Measurements from ENCODE around the gene GDI1.

Gene GDI1

DNA sequence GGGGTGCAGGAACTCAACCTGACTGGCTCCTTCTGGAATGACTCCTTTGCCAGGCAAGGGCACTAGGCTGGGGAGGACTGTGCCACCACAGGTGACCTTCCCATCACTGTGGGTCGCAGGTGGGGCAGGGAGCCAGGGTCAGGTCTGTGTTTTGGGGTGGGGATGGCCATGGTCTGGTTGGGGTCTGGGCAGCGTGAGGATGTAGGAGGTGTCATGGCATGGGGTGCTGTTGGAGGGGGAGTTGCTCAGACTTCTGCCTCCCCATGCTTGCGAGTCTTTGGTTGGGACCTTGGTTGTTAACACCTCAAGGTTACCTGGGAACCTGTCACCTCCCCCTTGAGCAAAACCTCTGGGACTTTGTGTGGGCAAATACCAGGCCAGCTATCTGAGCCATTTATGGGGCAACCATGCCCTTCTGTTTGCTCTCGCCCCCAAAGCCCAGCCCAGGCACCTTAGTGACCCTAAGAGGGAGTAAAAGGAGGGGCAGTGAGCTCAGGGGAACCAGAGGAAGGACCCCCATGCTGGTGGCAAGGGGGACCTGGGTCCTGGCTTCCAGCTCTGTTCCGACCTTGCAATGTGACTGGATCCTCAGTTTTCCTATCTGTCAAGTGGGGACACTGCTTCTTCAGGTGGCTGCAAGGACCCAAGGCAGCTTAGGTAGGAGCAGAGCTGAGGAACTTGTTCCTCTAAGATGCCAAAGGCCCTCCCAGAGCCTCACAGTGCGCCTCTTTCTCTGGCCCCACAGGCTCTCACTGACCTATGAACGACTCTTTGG is 2.4 kb upstream of the GDI1 start:
- DNase-seq: no peak
- in situ Hi-C loops (cut with MboI; ENCODE audit: low pct_unique_long_range_greater_than_20kb, low sequenced_read_pairs): no loop called here

DNA sequence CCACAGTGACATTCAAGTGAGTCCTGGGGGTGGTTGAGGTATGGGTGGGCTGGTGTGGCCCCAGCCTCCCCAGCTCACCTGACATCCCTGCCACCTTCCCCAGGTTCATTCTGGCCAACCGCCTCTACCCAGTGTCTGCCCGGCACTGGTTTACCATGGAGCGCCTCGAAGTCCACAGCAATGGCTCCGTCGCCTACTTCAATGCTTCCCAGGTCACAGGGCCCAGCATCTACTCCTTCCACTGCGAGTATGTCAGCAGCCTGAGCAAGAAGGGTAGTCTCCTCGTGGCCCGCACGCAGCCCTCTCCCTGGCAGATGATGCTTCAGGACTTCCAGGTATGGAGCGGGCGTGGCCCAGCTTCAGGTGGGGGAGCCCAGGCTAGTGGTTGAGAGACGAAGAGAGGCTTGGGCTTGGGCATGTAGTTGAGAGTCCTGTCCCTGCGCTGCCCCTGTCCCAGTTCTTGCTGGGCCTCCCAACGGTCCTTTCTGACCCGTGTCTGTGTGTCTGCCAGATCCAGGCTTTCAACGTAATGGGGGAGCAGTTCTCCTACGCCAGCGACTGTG is 1.7 kb upstream of the GDI1 start:
- DNase-seq: no peak
- in situ Hi-C loops (cut with MboI; ENCODE audit: low pct_unique_long_range_greater_than_20kb, low sequenced_read_pairs): no loop called here

DNA sequence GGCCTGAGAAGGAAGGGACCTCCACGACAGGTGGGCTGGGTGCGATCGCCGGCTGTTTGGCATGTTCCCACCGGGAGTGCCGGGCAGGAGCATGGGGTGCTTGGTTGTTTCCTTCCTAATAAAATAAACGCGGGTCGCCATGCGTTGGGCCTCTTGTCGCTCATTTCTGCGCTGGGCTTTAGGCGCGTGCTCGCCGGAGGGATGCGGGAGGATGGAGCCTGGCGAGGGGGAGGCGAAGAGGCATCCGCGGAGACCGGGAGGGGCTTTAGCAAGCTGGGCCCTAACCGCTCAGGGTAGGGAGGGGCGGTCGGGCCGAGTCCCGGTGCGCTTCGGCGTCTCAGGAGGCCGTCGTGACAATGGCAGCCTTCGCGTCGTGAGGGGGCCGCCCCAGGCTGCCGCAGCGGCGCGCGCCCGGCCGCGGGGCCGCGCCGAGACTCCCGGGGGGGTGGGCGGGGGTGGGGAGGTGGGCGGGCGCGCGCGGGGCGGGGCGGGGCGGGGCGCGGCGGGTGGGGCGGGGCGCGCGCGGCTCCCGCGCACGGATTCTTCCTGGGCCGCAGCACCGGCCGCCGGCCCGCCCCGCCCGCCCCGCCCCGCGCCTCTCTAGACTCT is 476 bp upstream of the GDI1 start:
- in situ Hi-C loops (cut with MboI; ENCODE audit: low pct_unique_long_range_greater_than_20kb, low sequenced_read_pairs): no loop called here
- DNase-seq: no peak

DNA sequence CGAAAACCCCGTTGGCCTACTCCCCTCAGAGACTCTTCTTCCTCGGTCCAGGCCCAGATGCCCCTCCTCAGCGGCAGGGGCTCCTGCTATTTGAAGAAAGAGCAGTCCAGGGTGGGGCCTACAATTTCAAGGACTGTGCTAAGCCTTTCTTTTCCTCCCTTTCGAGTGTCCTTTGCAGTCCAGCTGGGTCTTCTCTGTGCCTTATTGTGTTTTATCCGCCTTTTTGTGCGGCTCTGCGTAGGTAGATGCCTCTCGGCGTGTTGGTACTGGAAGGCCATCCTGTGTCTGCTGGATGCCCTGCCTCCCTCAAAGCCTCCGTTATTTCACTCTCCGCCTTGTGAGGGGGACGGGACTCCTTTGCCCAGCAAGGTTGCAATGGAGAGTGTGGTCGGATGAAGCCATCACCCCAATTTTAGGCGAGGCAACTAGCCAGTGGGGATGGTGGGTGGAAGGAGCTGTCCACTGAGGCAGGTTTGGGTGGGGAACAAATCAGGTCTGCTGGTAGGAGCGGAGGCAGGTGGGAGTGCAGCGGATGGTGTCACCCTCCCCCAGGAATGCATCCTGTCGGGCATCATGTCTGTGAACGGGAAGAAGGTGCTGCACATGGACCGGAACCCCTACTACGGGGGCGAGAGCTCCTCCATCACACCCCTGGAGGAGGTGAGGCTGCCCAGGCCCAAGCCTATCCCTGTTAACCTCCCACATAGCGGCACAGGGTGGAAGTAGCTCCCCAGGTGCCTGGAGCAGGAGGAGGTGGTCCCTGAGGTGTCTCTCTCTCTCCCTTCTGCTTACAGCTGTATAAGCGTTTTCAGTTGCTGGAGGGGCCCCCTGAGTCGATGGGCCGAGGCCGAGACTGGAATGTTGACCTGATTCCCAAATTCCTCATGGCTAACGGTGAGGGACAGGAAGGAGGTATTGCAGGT is 1.3 kb downstream of the GDI1 start:
- no peak for DNase-seq
- in situ Hi-C loops (cut with MboI; ENCODE audit: low pct_unique_long_range_greater_than_20kb, low sequenced_read_pairs): no loop called here

DNA sequence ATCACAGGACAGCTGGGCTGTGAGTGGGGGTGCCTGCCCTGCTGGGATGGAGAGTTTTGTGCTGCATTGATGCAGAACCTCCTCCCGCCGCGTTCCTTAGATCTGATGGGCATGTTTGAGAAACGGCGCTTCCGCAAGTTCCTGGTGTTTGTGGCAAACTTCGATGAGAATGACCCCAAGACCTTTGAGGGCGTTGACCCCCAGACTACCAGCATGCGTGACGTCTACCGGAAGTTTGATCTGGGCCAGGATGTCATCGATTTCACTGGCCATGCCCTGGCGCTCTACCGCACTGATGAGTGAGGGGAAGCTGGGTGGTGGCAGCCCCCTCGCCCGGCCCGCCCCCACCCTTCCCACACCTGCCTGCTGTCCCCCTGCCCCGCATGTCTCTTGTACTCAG is 2.9 kb downstream of the GDI1 start:
- no peak for DNase-seq
- in situ Hi-C loops (cut with MboI; ENCODE audit: low pct_unique_long_range_greater_than_20kb, low sequenced_read_pairs): no loop called here

DNA sequence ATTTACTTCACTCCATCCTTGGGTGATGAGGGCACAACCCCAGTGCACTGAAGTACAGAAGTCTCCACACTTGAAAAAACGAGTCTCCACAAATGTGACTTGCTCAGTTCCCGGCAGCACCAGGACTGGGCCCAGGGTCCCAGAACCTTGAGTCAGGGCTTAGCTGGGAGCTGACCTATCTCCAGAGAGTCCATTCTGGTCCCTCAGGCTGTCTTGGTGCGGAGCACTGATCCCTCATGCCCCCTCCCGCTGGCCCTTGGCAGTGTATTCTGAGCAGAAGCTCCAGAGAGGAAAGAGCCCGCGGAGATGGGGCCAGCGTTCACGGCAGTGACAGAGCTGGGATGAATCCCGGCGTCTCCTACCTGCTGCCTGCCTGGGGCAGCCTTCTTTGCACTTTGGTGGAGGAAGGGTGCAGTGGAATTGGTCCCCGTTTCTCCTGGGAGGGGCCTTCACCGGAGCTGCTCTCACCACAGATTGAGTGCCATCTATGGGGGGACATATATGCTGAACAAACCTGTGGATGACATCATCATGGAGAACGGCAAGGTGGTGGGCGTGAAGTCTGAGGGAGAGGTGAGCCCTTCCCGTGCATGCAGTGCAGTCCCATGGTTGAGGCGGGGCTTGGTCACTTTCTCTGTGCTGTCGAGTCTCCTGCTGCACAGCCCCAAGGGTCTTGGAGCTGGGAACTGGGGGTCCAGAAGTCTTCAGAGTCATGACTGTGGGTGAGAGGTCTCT is 3.8 kb downstream of the GDI1 start:
- in situ Hi-C loops (cut with MboI; ENCODE audit: low pct_unique_long_range_greater_than_20kb, low sequenced_read_pairs): no loop called here
- DNase-seq: no peak

DNA sequence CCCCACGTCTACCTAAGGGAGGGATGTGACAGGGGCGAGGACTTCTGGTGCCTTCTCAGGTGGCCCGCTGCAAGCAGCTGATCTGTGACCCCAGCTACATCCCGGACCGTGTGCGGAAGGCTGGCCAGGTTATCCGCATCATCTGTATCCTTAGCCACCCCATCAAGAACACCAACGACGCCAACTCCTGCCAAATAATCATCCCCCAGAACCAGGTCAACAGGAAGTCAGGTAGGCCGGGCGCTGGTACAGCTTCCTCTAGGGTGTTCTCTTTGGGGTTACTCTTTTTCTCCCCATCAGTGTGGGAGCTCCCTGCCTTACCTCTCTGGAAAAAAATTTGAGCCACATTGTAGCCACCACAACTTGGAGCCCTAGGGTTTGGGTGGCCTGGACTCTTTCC is 4.6 kb downstream of the GDI1 start:
- no peak for DNase-seq
- in situ Hi-C loops (cut with MboI; ENCODE audit: low pct_unique_long_range_greater_than_20kb, low sequenced_read_pairs): no loop called here

DNA sequence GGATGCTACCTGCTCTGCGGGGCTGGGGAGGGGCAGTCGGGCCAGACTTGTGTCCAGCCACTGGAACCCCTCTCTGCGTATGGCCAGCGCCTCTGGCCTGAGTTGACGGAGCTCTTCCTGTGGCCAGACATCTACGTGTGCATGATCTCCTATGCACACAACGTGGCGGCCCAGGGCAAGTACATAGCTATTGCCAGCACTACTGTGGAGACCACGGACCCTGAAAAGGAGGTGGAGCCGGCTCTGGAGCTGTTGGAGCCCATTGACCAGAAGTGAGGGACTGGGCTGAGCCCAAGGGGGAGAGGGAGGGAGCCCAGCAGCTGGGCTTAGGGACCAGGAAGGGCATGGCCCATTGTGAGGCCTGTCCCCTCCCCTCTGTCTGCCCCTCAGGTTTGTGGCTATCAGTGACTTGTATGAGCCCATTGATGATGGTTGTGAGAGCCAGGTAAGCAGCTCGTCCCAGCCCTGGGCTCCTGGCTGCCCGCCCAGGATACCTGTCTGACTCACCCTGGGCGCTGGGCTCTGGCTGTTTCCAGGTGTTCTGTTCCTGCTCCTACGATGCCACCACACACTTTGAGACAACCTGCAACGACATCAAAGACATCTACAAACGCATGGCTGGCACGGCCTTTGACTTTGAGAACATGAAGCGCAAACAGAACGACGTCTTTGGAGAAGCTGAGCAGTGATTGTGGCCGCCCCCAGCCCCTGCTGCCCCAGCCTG is 5.2 kb downstream of the GDI1 start:
- in situ Hi-C loops (cut with MboI; ENCODE audit: low pct_unique_long_range_greater_than_20kb, low sequenced_read_pairs): no loop called here
- DNase-seq: no peak

DNA sequence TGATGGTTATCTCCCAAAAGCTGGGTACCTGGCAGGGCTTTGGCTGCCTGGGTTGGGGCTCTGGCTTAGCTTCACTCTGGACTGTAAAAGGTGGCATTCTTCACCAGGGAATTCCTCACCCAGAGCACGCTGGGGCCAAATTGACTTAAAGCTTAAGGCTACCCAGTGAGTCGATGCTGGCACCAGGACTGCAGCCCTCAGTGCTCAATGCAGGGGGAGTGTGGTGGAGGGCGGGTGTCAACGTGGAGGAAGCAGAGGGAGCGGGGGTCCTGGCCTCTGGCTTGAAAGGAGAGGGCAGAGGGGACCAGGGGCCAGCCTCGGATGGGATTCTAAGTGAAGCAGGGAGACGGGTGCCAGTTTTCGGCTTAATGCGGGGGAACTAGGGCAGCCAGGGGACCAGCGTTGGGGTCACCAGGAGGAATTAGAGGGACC is 6.5 kb downstream of the GDI1 start:
- no peak for DNase-seq
- in situ Hi-C loops (cut with MboI; ENCODE audit: low pct_unique_long_range_greater_than_20kb, low sequenced_read_pairs): no loop called here

DNA sequence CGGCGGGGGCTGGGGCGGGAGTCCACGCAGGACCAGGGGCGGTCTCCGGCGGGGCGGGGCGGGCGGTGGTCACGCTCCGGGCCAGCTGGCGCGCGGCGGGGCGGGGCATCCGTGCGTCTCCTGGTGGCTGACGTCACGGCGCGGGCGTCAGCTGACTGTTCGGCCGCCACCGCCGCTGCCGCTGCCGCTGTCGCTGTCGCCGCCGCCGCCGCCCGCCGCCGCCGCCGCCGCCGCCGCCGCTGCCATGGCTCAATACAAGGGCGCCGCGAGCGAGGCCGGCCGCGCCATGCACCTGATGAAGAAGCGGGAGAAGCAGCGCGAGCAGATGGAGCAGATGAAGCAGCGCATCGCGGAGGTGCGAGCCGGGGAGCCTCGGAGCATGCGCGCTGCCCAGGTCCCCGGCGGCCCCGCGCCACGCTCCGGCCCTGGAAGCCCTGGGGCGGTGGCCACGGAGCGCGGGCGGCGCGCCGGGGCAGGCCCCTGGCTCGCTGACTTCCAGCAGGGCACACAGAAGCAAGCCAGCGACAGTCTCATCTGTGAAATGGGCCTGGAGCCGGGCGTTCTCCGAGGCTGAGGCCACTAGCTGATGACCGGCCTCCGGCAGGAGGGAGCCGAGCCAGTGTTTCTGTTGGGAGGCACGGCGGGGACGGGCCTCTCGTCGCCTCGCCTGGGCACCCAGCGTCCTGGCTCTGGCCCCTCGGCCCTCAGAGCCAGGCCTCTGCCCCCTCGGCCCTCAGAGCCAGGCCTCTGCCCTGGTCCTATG is 7.2 kb downstream of the GDI1 start, which contains the start of gene FAM50A:
Gene FAM50A, plus strand, starts transcription at position 150 of the 763 bp plus-strand sequence. Its CDS starts 95 bp downstream, at position 245.
- in situ Hi-C loops (cut with MboI; ENCODE audit: low pct_unique_long_range_greater_than_20kb, low sequenced_read_pairs): no loop called here
- DNase-seq: no peak

DNA sequence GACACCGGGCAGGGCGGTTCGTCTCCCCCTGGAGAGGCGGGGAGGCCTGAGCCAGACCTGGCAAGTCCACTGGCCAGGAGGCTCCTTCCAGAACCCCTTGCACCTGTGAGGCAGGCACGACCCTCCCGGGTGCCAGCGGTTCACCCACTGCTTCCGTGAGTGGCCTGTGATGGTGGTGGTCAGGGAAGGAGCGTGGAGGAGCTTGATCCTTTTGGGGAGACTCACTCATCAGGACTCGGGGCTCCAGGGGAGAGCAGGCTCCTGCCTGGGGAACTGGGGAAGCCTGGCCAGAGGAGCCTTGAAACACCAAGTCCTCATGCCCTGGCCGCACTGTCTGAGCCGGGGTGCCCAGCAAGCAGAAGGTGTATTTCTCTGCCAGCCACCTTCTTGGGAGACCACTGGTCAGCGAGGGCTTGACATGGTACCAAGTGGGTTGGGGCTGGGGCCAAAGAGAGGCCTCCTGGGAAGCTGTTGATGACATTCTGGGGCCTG is 7.8 kb downstream of the GDI1 start:
- DNase-seq: no peak

DNA sequence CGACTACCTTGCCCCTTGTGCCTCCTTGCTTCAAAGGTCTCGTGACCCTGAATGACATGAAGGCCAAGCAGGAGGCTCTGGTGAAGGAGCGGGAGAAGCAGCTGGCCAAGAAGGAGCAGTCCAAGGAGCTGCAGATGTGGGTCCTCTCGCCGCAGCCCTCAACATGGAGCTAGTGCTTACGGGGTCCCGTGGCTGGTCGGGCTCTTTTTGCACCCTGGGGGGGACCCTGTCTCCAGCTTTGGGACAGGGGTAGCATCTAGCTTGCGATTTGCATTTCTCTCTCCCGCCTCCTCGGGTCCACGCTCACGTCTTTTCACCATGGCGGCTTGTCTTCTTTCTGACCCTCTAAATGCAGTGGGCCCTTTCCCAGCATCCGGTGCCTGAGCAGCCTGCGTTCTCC is 8.8 kb downstream of the GDI1 start:
- DNase-seq: no peak
- in situ Hi-C loops (cut with MboI; ENCODE audit: low pct_unique_long_range_greater_than_20kb, low sequenced_read_pairs): no loop called here

More for the DNA sequence above, 7.8 kb downstream of the GDI1 start:
- in situ Hi-C loops (cut with MboI; ENCODE audit: low pct_unique_long_range_greater_than_20kb, low sequenced_read_pairs): no loop called here

DNA sequence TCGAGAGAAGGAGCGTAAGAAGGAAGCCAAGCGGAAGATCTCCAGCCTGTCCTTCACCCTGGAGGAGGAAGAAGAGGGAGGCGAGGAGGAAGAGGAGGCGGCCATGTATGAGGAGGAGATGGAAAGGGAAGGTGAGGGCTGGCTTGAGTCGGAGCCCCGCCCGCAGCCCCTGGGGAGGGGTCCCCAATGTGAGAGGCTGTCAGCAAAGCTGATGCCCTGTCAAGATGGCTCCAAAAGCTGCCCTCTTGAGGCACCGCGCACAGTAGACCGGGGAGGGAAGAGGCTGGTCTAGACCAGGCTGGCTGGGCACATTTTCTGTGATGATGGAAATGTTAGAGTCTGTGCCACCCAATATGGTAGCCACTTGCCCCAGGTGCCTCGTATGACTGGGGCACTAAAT is 9.5 kb downstream of the GDI1 start:
- no peak for DNase-seq
- in situ Hi-C loops (cut with MboI; ENCODE audit: low pct_unique_long_range_greater_than_20kb, low sequenced_read_pairs): no loop called here

DNA sequence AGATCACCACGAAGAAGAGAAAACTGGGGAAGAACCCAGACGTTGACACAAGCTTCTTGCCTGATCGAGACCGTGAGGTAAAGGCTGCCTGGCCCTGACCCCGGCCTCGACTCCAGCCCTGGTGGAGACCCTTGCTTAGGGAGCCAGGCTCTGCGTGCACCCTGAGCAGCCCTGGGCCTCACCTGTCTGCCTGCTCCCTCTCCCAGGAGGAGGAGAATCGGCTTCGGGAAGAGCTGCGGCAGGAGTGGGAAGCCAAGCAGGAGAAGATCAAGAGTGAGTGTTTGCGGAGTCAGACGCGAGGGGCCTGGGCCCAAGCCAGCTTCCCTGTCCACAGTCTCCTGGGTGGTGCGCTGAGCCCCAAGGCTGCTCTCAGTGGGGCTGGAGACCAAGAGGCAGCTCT is 11.5 kb downstream of the GDI1 start:
- in situ Hi-C loops (cut with MboI; ENCODE audit: low pct_unique_long_range_greater_than_20kb, low sequenced_read_pairs): no loop called here
- no peak for DNase-seq

DNA sequence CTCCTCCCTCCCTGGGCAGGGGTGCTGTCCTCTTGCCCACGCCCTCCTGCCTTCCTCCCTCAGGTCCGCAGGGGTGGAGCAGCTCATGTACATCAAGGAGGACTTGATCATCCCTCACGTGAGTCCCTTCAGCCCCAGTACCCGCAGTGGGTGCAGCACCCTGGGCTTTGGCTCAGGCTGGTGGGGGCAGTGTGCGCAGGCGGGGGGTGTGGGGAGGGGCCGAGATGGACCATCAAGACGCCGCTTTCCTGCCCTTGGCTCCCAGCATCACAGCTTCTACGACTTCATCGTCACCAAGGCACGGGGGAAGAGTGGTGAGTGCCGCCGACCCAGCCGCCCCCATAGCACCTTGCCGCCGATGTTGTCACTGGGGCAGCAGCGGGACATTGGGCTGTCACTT is 12.7 kb downstream of the GDI1 start:
- in situ Hi-C loops (cut with MboI; ENCODE audit: low pct_unique_long_range_greater_than_20kb, low sequenced_read_pairs): no loop called here
- DNase-seq: no peak

DNA sequence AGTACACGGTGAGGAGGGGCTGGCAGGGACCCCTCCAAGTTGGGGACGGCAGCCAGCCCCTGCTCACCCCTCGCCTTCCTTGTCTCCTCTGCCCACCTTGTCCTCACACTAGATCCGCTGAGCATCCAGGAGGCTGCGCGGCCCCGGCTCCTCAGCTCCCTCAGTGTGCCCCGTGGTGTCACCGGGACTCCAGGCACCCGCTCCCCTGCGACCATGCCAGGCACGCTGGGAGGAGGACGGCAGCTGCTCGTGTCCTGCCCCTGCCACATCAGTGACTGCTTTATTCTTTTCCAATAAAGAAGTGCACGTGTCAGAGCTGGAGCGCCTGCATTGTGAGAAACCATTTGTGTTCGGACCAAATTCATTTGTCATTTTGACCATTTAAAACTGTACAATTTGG is 13.4 kb downstream of the GDI1 start:
- no peak for DNase-seq
- in situ Hi-C loops (cut with MboI; ENCODE audit: low pct_unique_long_range_greater_than_20kb, low sequenced_read_pairs): no loop called here

DNA sequence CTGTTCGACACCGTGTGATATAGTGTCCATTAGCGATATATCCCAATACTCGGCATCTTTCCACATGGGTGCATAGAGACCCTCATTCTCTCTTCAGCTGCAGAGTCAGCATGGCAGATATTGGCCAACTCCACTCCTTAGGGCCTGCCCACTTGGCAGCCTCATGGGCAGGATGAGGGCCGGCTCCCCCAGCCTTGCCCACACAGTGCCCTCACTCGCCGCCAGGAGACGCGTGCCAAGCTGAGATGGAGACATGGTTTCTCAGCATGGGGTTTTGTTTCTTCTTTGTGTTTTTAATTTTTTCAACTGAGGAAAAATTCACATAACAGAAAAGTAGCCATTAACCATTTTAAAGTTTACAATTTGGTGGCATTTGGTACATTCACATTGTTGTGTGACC is 15.9 kb downstream of the GDI1 start:
- no peak for DNase-seq
- in situ Hi-C loops (cut with MboI; ENCODE audit: low pct_unique_long_range_greater_than_20kb, low sequenced_read_pairs): no loop called here
